K562 (cell line): ENCODE results near the gene LRP2BP. TPM values are rescaled to one million over a fixed set of nuclear protein-coding genes. Genes with fewer than 3 reads are reported as not detected.

ENCODE experiments used
- ATAC-seq: fragments of 200-7000 bp; cut with Tn5 transposase; 3 replicates; pipeline ENCODE4 v1.9.1; 2020; ENCODE audit warnings: moderate library complexity
- BruUV-seq: library from RNA; stranded (reverse); fragments of 400-500 nt; replicated peaks from 2 replicates; lab custom pipeline; 2021; lab: Mats Ljungman, UMichigan
- CTCF ChIA-PET: fragments of 300-600 bp; formaldehyde crosslinking; extraction: SDS; loops from one replicate; lab custom pipeline; 2021; ENCODE audit warnings: low intra/inter-chr PET ratio; lab: Yijun Ruan, JAX
- POLR2A ChIA-PET: fragments of 300-600, 350-650 bp; sonication (Branson Sonifier 250); formaldehyde crosslinking; extraction: SDS; loops from one replicate; lab custom pipeline; 2021; ENCODE audit warnings: antibody characterized with exemption, inconsistent platforms; lab: Yijun Ruan, JAX
- DNase-seq, 4 experiments: peaks; one replicate each; pipeline versions ENCODE4 v3.0.0 to v3.0.0-alpha.2; 2011 to 2018; ENCODE audit warnings: low spot score in 3 of 4, mixed read lengths in 3 of 4; ENCODE audit errors: extremely low read depth in 1 of 4
- FAIRE-seq: peaks from 2 replicates; lab custom pipeline; 2011; peaks lifted over from hg19 to GRCh38; lab: Jason Lieb, UNC
- H2AFZ ChIP-seq: 2 replicates; pipeline ENCODE4 v1.6.0; 2011; ENCODE audit warnings: low read depth, low read length, control low read depth, inconsistent platforms
- H3K27ac ChIP-seq: fragments of 200-600 bp; 3 replicates; pipeline ENCODE4 v1.8.0; 2011; ENCODE audit warnings: low read depth, mild to moderate bottlenecking, control low read depth, inconsistent platforms, low read length, moderate library complexity, mixed read lengths; ENCODE audit errors: extremely low read depth
- H3K27me3 ChIP-seq, 2 experiments: fragments of 300-600 bp in 1 of 2; 2 replicates in 1 of 2; 3 replicates in 1 of 2; pipeline versions ENCODE4 v1.6.0 to v1.8.0; 2011; ENCODE audit warnings: inconsistent platforms in 2 of 2, low read length in 2 of 2, mild to moderate bottlenecking in 1 of 2, mixed read lengths in 1 of 2, moderate library complexity in 1 of 2; ENCODE audit not compliant: control insufficient read depth in 2 of 2, insufficient read depth in 2 of 2
- H3K36me3 ChIP-seq: fragments of 300-600 bp; 3 replicates; pipeline ENCODE4 v1.8.0; 2011; ENCODE audit warnings: mild to moderate bottlenecking, low read length, inconsistent platforms; ENCODE audit not compliant: control insufficient read depth, insufficient read depth
- H3K4me1 ChIP-seq, 2 experiments: fragments of 200-600 bp in 1 of 2; replicated peaks in 1 of 2; 2 replicates in 1 of 2; 3 replicates in 1 of 2; pipeline versions ENCODE4 v1.5.1 to v1.8.0; 2011; ENCODE audit warnings: inconsistent platforms in 2 of 2, low read length in 2 of 2, mild to moderate bottlenecking in 1 of 2, mixed read lengths in 1 of 2, moderate library complexity in 1 of 2; ENCODE audit not compliant: control insufficient read depth in 2 of 2, insufficient read depth in 2 of 2
- H3K4me2 ChIP-seq: 2 replicates; pipeline ENCODE4 v1.6.1; 2011; ENCODE audit warnings: low read length, control low read depth, inconsistent platforms, mixed read lengths; ENCODE audit not compliant: insufficient read depth
- H3K4me3 ChIP-seq: fragments of 200-600 bp; sonication (generic), shearing (Covaris generic); 2 replicates; pipeline ENCODE4 v1.5.1; 2016; ENCODE audit warnings: control low read depth, inconsistent platforms
- H3K79me2 ChIP-seq: fragments of 200-600 bp; 3 replicates; pipeline ENCODE4 v1.8.0; 2011; ENCODE audit warnings: low read length, inconsistent platforms; ENCODE audit not compliant: control insufficient read depth, insufficient read depth
- H3K9ac ChIP-seq, 2 experiments: 2 replicates each; pipeline versions ENCODE4 v1.6.0 to v1.6.1; 2011; ENCODE audit warnings: low read depth in 2 of 2, low read length in 2 of 2, control low read depth in 1 of 2, inconsistent platforms in 1 of 2, mild to moderate bottlenecking in 1 of 2, mixed read lengths in 1 of 2; ENCODE audit not compliant: insufficient read depth in 1 of 2
- H3K9me1 ChIP-seq: one replicate; pipeline ENCODE4 v1.6.0; 2011; ENCODE audit warnings: inconsistent platforms, mild to moderate bottlenecking, low read length, moderate library complexity; ENCODE audit not compliant: control insufficient read depth, insufficient read depth
- H3K9me3 ChIP-seq: replicated peaks from 2 replicates; pipeline ENCODE4 v1.5.1; 2011; ENCODE audit warnings: low read depth, low read length, inconsistent platforms; ENCODE audit not compliant: control insufficient read depth, insufficient read depth
- H4K20me1 ChIP-seq: replicated peaks from 2 replicates; pipeline ENCODE4 v1.6.1; 2011; ENCODE audit warnings: low read length, inconsistent platforms, mixed read lengths; ENCODE audit not compliant: control insufficient read depth, insufficient read depth
- CHD7 ChIP-seq: fragments of 200-600 bp; sonication (generic); IDR thresholded peaks from one replicate; pipeline ENCODE4 v1.6.1; 2012; ENCODE audit warnings: mild to moderate bottlenecking, low read depth, low read length, inconsistent platforms
- LCOR ChIP-seq: sonication (generic); formaldehyde crosslinking; IDR thresholded peaks from 2 replicates; pipeline ENCODE4 v1.8.0; 2022; ENCODE audit warnings: mild to moderate bottlenecking, missing genetic modification reagents
- MNT ChIP-seq, 2 experiments: fragments of 450-650 bp; conservative IDR thresholded peaks; 2 replicates each; pipeline ENCODE4 v1.6.1; 2017; ENCODE audit warnings: mild to moderate bottlenecking in 2 of 2, moderate library complexity in 2 of 2
- MXI1 ChIP-seq: IDR thresholded peaks from 2 replicates; pipeline ENCODE4 v1.6.1; 2011; ENCODE audit warnings: low read depth, mild to moderate bottlenecking, improper control_type of control experiment, low read length
- ZBTB5 ChIP-seq: fragments of 450-650 bp; IDR thresholded peaks from 2 replicates; pipeline ENCODE4 v1.6.1; 2017; ENCODE audit warnings: antibody characterized with exemption
- ZC3H4 ChIP-seq: sonication (generic); formaldehyde crosslinking; IDR thresholded peaks from 2 replicates; pipeline ENCODE4 v1.9.0; 2021; ENCODE audit warnings: missing genetic modification reagents, borderline replicate concordance
- ZNF444 ChIP-seq: fragments of 250-450 bp; sonication (Bioruptor Pico); IDR thresholded peaks from 2 replicates; pipeline ENCODE4 v1.4.0; 2020; ENCODE audit warnings: mild to moderate bottlenecking, moderate library complexity
- WGBS: fragments of 100-300 bp; shearing (Covaris generic); methylation state at CpG from one replicate; pipeline ENCODE4 v1.1.6; 2016; ENCODE audit warnings: low coverage, mixed read lengths; ENCODE audit not compliant: insufficient coverage; ENCODE audit errors: missing lambda C conversion rate; 5-methylcytosine and 5-hydroxymethylcytosine counted together
- in situ Hi-C: fragments of 300-500 bp; cut with MboI; formaldehyde crosslinking; loops from 4 replicates; pipeline ENCODE4 v1.15.0; 2018; ENCODE audit warnings: inconsistent platforms, mixed read lengths
- intact Hi-C: fragments of 100-400 bp; cut with micrococcal nuclease; formaldehyde crosslinking; loops from 2 replicates; pipeline ENCODE4 v1.14.2; 2022
- polyA plus RNA-seq, 8 experiments: library from polyadenylated mRNA; depleted of rRNA in 4 of 8; stranded (reverse) in 5 of 8; unstranded in 3 of 8; fragments of >200 nt; fragmentation: Nextera tagmentation in 2 of 8; fragmentation: Illumina TruSeq in 1 of 8; extraction: Ambion mirVana in 2 of 8; extraction: Trizol in 1 of 8; gene quantifications; 2 replicates each; pipeline versions ENCODE4 v1.2.1 to v1.2.3, GENCODE V29; 2011 to 2014; ENCODE audit warnings: inconsistent platforms in 1 of 8, missing spikeins in 1 of 8
- total RNA-seq, 7 experiments: library from RNA; depleted of rRNA in 6 of 7; stranded (reverse); fragments of >200 nt in 6 of 7; fragmentation: Illumina TruSeq in 2 of 7; extraction: Trizol in 2 of 7; gene quantifications; 2 replicates each; pipeline versions ENCODE4 v1.2.1 to v1.2.3, GENCODE V29; 2011 to 2021; ENCODE audit warnings: low replicate concordance in 1 of 7

Gene LRP2BP
- total and polyA plus RNA-seq, 9 of the 15 experiments (the other 6 are each of a cell fraction or from before 2014, with no cell fraction given): 0.42 to 2.1 (median 0.62) TPM

- H3K9ac ChIP-seq: no peak overlapping the region
- peaks cover 4% of the 10 kb centered on the region; the same call in 1 of the 3 replicates for H3K36me3 ChIP-seq
- peaks cover 0 to 12% of the 10 kb centered on the region in 2 experiments; a peak in 3 of 5 replicates for H3K4me1 ChIP-seq
- intact Hi-C loops: no loop called here
- H4K20me1 ChIP-seq: no peaks in the 10 kb centered on the region
- no peaks in the 10 kb centered on the region for H3K9me3 ChIP-seq
- FAIRE-seq (no peak), DNase-seq (no peak), ATAC-seq (no peak)
- ChIA-PET POLR2A (interaction anchor here (2.2 kb wide), 1 partner anchor 12 kb away, joined by 10 read pairs; no protein-coding TSS in a partner anchor), CTCF (no interaction called here)
- WGBS: 54% methylated on average over 7 of the region's 7 CpGs
- BruUV-seq: no TSS peak
- H2AFZ ChIP-seq: no peak overlapping the region
- H3K27me3 ChIP-seq: no peaks in the 10 kb centered on the region
- H3K27ac ChIP-seq: no peak overlapping the region
- no peak overlapping the region for H3K4me3 ChIP-seq
- in situ Hi-C loops: no loop called here
- H3K4me2 ChIP-seq: no peak overlapping the region
- H3K9me1 ChIP-seq: no peaks in the 10 kb centered on the region
- H3K79me2 ChIP-seq: no peaks in the 10 kb centered on the region
- TF ChIP-seq ZNF444 (CRISPR knock-in tag) (no peak), MXI1 (no peak), CHD7 (no peak), LCOR (CRISPR knock-in tag) (no peak), MNT (conservative IDR thresholded peaks at IDR 0.05) (no peak), ZBTB5 (no peak), ZC3H4 (no peak)
Measured at GRCh38 chr4:185374027-185374426, 21.7 kb downstream of the LRP2BP start.
